ENCODE measurements around the gene SEMA3E. TPM values are rescaled to one million over a fixed set of nuclear protein-coding genes. Genes with fewer than 3 reads are reported as not detected.
"Not testable (repeated sequence)": the region's sequence is repeated elsewhere in the genome, so short reads cannot be mapped to it uniquely, and the experiment has no call there.

Gene SEMA3E
- total RNA-seq, 1 donor from 2014 or later: 0.24 TPM

GRCh38 chr7:83581667-83582435 lies 67.1 kb downstream of the SEMA3E start:
- ATAC-seq (no peak), DNase-seq (ENCODE audit: missing footprints) (no peak)
- intact Hi-C loops (cut with DNase I): no loop called here

GRCh38 chr7:83579740-83580139 lies 69.2 kb downstream of the SEMA3E start:
- ATAC-seq: no peak

GRCh38 chr7:83575436-83575835 lies 73.5 kb downstream of the SEMA3E start:
- no peak for ATAC-seq
- intact Hi-C loops (cut with DNase I): no loop called here

More at GRCh38 chr7:83579740-83580139, 69.2 kb downstream of the SEMA3E start:
- intact Hi-C loops (cut with DNase I): no loop called here
- DNase-seq (ENCODE audit: missing footprints): no peak

GRCh38 chr7:83574616-83575015 lies 74.3 kb downstream of the SEMA3E start:
- DNase-seq (ENCODE audit: missing footprints) (no peak), ATAC-seq (no peak)
- intact Hi-C loops (cut with DNase I): no loop called here

More at GRCh38 chr7:83575436-83575835, 73.5 kb downstream of the SEMA3E start:
- DNase-seq (ENCODE audit: missing footprints): no peak

GRCh38 chr7:83562960-83563359 lies 86.0 kb downstream of the SEMA3E start:
- DNase-seq (ENCODE audit: missing footprints): no peak

GRCh38 chr7:83562289-83562688 lies 86.7 kb downstream of the SEMA3E start:
- ATAC-seq (no peak), DNase-seq (ENCODE audit: missing footprints) (no peak)
- intact Hi-C loops (cut with DNase I): no loop called here

More at GRCh38 chr7:83562960-83563359, 86.0 kb downstream of the SEMA3E start:
- ATAC-seq: no peak
- intact Hi-C loops (cut with DNase I): no loop called here

- DNase-seq (ENCODE audit: missing footprints) (no peak), ATAC-seq (no peak)
- intact Hi-C loops (cut with DNase I): no loop called here
Measured at GRCh38 chr7:83559887-83560286, 89.1 kb downstream of the SEMA3E start.

- intact Hi-C loops (cut with DNase I); ATAC-seq; DNase-seq (ENCODE audit: missing footprints): not testable (repeated sequence)
Measured at GRCh38 chr7:83552556-83552955, 96.4 kb downstream of the SEMA3E start.

GRCh38 chr7:83550100-83550499 lies 98.8 kb downstream of the SEMA3E start:
- ATAC-seq (no peak), DNase-seq (ENCODE audit: missing footprints) (no peak)
- intact Hi-C loops (cut with DNase I): no loop called here

- DNase-seq (ENCODE audit: missing footprints) (no peak), ATAC-seq (no peak)
- intact Hi-C loops (cut with DNase I): no loop called here
Measured at GRCh38 chr7:83548250-83548649, 100.7 kb downstream of the SEMA3E start.

GRCh38 chr7:83547526-83547925 lies 101.4 kb downstream of the SEMA3E start:
- intact Hi-C loops (cut with DNase I): no loop called here
- DNase-seq (ENCODE audit: missing footprints) (no peak), ATAC-seq (no peak)

GRCh38 chr7:83546586-83546985 lies 102.4 kb downstream of the SEMA3E start:
- ATAC-seq (no peak), DNase-seq (ENCODE audit: missing footprints) (no peak)
- intact Hi-C loops (cut with DNase I): no loop called here

GRCh38 chr7:83541187-83541960 lies 107.6 kb downstream of the SEMA3E start:
- intact Hi-C loops (cut with DNase I): no loop called here
- ATAC-seq: no peak
- DNase-seq (ENCODE audit: missing footprints): no peak

GRCh38 chr7:83534488-83534887 lies 114.5 kb downstream of the SEMA3E start:
- intact Hi-C loops (cut with DNase I): no loop called here
- ATAC-seq (no peak), DNase-seq (ENCODE audit: missing footprints) (no peak)

GRCh38 chr7:83532219-83532618 lies 116.7 kb downstream of the SEMA3E start:
- DNase-seq (ENCODE audit: missing footprints) (no peak), ATAC-seq (no peak)
- intact Hi-C loops (cut with DNase I): no loop called here

GRCh38 chr7:83531766-83532165 lies 117.2 kb downstream of the SEMA3E start:
- intact Hi-C loops (cut with DNase I): no loop called here
- ATAC-seq (no peak), DNase-seq (ENCODE audit: missing footprints) (no peak)

GRCh38 chr7:83528925-83529423 lies 120.0 kb downstream of the SEMA3E start:
- no peak for DNase-seq (ENCODE audit: missing footprints)
- no peak for ATAC-seq
- intact Hi-C loops (cut with DNase I): no loop called here

- DNase-seq (ENCODE audit: missing footprints) (no peak), ATAC-seq (no peak)
- intact Hi-C loops (cut with DNase I): no loop called here
Measured at GRCh38 chr7:83524277-83525075, 124.5 kb downstream of the SEMA3E start.

- DNase-seq (ENCODE audit: missing footprints) (no peak), ATAC-seq (no peak)
- intact Hi-C loops (cut with DNase I): no loop called here
Measured at GRCh38 chr7:83520726-83521125, 128.2 kb downstream of the SEMA3E start.
